ENCODE data around the gene CAMK4. TPM values are rescaled to one million over a fixed set of nuclear protein-coding genes. Genes with fewer than 3 reads are reported as not detected.

CAMK4 gene
- total RNA-seq (2021; fragmentation: NEBNext Ultra II Directional; extraction: Animal tissue kit (Norgen Biotek cat#: 25700)), result 6.3 and 8.3 TPM in 2 replicates
- 1.3 and 1.8 TPM in 2 replicates for polyA plus RNA-seq (2011; rRNA removed)
- 2.3 TPM for polyA plus RNA-seq (2011; cell fraction: cytosol; rRNA removed)
- polyA plus RNA-seq (2011; cell fraction: nucleus; rRNA removed), result 3.1 TPM
- polyA plus RNA-seq (2012, experiment 1 of 2), result 3.2 to 4.8 TPM (median 3.7 TPM) in 4 replicates
- polyA plus RNA-seq (2012, experiment 2 of 2), result 0.55 TPM
- polyA plus RNA-seq (2013, experiment 1 of 2), result 3.9 TPM
- 2.9 TPM for polyA plus RNA-seq (2013, experiment 2 of 2)
- polyA minus RNA-seq (2011; rRNA and poly(A)+ RNA removed), result 4.5 and 6.2 TPM in 2 replicates
- polyA minus RNA-seq (2011; cell fraction: cytosol; rRNA and poly(A)+ RNA removed), result 6.6 TPM
- 6.7 TPM for polyA minus RNA-seq (2011; cell fraction: nucleus; rRNA and poly(A)+ RNA removed)
- long read RNA-seq, experiment 1, partial matches to known transcripts, result 0 of 8 reads
- long read RNA-seq, experiment 1, other reads (novel, unspliced or antisense), result 8 of 8 reads
- long read RNA-seq, experiment 2, result 0 reads

DNA sequence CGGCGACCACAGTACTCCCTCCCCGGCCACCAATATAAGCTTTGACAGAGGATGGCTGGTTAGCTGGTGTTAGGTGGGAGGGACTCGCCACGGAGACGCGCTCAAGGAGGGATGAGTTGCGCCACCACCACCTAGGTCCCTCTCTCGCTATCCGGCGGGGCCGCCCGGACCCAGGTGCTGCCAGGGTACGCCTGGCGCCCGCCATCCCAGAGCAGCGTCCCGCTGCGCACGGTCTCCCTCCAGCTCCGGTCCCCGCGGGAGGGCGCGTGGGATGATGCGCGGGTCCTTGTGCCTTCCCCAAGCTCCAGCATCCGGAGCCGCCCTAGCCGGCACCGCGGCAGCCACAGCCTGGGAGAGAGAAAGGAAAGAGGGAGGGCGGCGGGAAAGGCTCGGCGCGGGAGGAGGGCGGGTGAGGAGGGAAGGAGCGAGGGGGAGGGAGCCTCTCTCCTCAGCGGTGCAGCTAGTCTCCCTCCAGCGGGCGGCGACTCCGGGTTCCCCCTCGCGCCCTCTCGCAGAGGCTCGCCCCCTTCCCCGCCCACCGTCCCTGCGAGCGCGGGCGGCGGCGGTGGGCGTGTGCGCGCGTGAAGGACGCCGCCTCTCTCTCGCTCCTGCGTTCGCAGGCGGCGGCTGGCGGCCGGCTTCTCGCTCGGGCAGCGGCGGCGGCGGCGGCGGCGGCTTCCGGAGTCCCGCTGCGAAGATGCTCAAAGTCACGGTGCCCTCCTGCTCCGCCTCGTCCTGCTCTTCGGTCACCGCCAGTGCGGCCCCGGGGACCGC is at the start of gene CAMK4:
TSS of gene CAMK4 (plus strand) at position 598 of the 774 bp plus-strand sequence. CDS start at position 698, 100 bp downstream.
- peak within 1 kb of the TSS; percentile 94 for H2AFZ ChIP-seq (ENCODE audit: low read length)
- H4K20me1 ChIP-seq (replicated peaks in 1 of 2; ENCODE audit: control insufficient read depth in 1 of 2, insufficient read depth in 2 of 2, low read length in 2 of 2), result no peaks in the 10 kb centered on the region
- H4K91ac ChIP-seq (replicated peaks; ENCODE audit: insufficient read length, low read length), result peak within 1 kb of the TSS; percentile 32
- H3K79me2 ChIP-seq (ENCODE audit: control insufficient read depth in 1 of 2, insufficient read depth in 2 of 2, low read length in 2 of 2), result no peaks in the 10 kb centered on the region
- peak within 1 kb of the TSS; percentile 90 for H4K8ac ChIP-seq (ENCODE audit: extremely low read depth, insufficient read depth, low read length)
- H3K4me1 ChIP-seq (replicated peaks in 1 of 4; ENCODE audit: control insufficient read depth in 3 of 4, insufficient read depth in 4 of 4, low read length in 3 of 4), result peaks cover 0 to 7% (median 2%) of the 10 kb centered on the region in 4 experiments; a peak in 1 of 7 replicates
- no peak within 1 kb of the TSS for H3K14ac ChIP-seq (ENCODE audit: insufficient read length)
- peak within 1 kb of the TSS; percentile 52; the same call in 1 of the 2 replicates for H2BK12ac ChIP-seq (ENCODE audit: low read depth, low read length)
- peak within 1 kb of the TSS; percentile 79; the same call in 1 of the 2 replicates for H2BK5ac ChIP-seq (ENCODE audit: low read depth, low read length)
- no peak within 1 kb of the TSS for H2BK120ac ChIP-seq (replicated peaks; ENCODE audit: low read depth, low read length)
- H3K27me3 ChIP-seq (replicated peaks in 1 of 4; ENCODE audit: control insufficient read depth in 3 of 4, extremely low read depth in 1 of 4, insufficient read depth in 3 of 4, low read length in 3 of 4), result peaks cover 0 to 23% (median 5%) of the 10 kb centered on the region in 4 experiments; a peak in 4 of 7 replicates
- ChIA-PET POLR2A (ENCODE audit: partially characterized antibody) (interaction anchor here (1.1 to 3.4 kb wide), 2 partner anchors 13 to 288 kb away, joined by 4 to 12 read pairs; no protein-coding TSS in a partner anchor), CTCF (ENCODE audit: partially characterized antibody) (interaction anchor here (0.8 to 1.7 kb wide), 16 partner anchors 11 to 237 kb away, joined by 3 to 9 read pairs (median 3); no protein-coding TSS in a partner anchor)
- H2AK5ac ChIP-seq (ENCODE audit: low read depth, low read length), result no peak within 1 kb of the TSS
- peak within 1 kb of the TSS; percentile 70 to 86 for H3K4me2 ChIP-seq (ENCODE audit: insufficient read depth in 1 of 2, low read depth in 2 of 2, low read length in 2 of 2)
- H4K5ac ChIP-seq (ENCODE audit: insufficient read length, low read depth, low read length), result peak within 1 kb of the TSS; percentile 61
- peak; percentile 38 to 80 for DNase-seq (ENCODE audit: low read depth in 1 of 2, low spot score in 2 of 2)
- H3K36me3 ChIP-seq (ENCODE audit: control insufficient read depth in 2 of 4, insufficient read depth in 4 of 4, low read length in 3 of 4), result no peaks in the 10 kb centered on the region
- peak within 1 kb of the TSS; percentile 65 for H3K4ac ChIP-seq (replicated peaks; ENCODE audit: insufficient read length, low read depth, low read length)
- peak within 1 kb of the TSS in 3 of 4 experiments; percentile 64 to 78 (median 77); a peak in 5 of 7 replicates for H3K9ac ChIP-seq (replicated peaks in 1 of 4; ENCODE audit: extremely low read depth in 1 of 4, low read depth in 3 of 4, low read length in 3 of 4)
- no peak within 1 kb of the TSS; the same call in 1 of the 2 replicates for H3K27ac ChIP-seq (ENCODE audit: low read depth, low read length)
- H3K18ac ChIP-seq (ENCODE audit: extremely low read depth, low read length), result peak within 1 kb of the TSS; percentile 89
- peak within 1 kb of the TSS; percentile 36; the same call in 1 of the 2 replicates for H2BK15ac ChIP-seq (ENCODE audit: low read length)
- 1% methylated on average over 29 of the region's 89 CpGs; no CpG with 5 or more reads in 1 of the 2 experiments for WGBS, 2 experiments (ENCODE audit: extremely low coverage in 1 of 2, insufficient coverage in 1 of 2, insufficient read length in 1 of 2, insufficient replicate concordance in 2 of 2, low coverage in 1 of 2, low lambda C conversion rate in 2 of 2, missing lambda C conversion rate in 1 of 2)
- no peaks in the 10 kb centered on the region for H3K9me3 ChIP-seq (ENCODE audit: insufficient read depth in 2 of 2, low read depth in 1 of 2, low read length in 1 of 2)
- peak within 1 kb of the TSS; percentile 77 to 100 (median 86) for H3K4me3 ChIP-seq (ENCODE audit: extremely low read depth in 1 of 4, insufficient read depth in 2 of 4, low read depth in 3 of 4, low read length in 4 of 4)
- FAIRE-seq, result no peak
- H3K23me2 ChIP-seq (ENCODE audit: low read depth, low read length), result peaks cover 11% of the 10 kb centered on the region; the same call in 1 of the 2 replicates
- H3K23ac ChIP-seq (ENCODE audit: insufficient read length), result no peak within 1 kb of the TSS
- H2BK20ac ChIP-seq (ENCODE audit: low read length), result no peak within 1 kb of the TSS
- peak within 1 kb of the TSS; percentile 22 for H3K56ac ChIP-seq (replicated peaks; ENCODE audit: insufficient read length, low read depth, low read length)
- no peaks in the 10 kb centered on the region for H3K79me1 ChIP-seq (ENCODE audit: low read depth, low read length)
- TF ChIP-seq, protein P1, sequence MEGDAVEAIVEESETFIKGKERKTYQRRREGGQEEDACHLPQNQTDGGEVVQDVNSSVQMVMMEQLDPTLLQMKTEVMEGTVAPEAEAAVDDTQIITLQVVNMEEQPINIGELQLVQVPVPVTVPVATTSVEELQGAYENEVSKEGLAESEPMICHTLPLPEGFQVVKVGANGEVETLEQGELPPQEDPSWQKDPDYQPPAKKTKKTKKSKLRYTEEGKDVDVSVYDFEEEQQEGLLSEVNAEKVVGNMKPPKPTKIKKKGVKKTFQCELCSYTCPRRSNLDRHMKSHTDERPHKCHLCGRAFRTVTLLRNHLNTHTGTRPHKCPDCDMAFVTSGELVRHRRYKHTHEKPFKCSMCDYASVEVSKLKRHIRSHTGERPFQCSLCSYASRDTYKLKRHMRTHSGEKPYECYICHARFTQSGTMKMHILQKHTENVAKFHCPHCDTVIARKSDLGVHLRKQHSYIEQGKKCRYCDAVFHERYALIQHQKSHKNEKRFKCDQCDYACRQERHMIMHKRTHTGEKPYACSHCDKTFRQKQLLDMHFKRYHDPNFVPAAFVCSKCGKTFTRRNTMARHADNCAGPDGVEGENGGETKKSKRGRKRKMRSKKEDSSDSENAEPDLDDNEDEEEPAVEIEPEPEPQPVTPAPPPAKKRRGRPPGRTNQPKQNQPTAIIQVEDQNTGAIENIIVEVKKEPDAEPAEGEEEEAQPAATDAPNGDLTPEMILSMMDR (IDR thresholded peaks at IDR 0.05; ENCODE audit: control extremely low read depth in 1 of 3, insufficient read depth in 1 of 3, low read depth in 1 of 3, low read length in 3 of 3), result peak in 2 of 3 experiments; percentile 3 to 6; a peak in 2 of 4 replicates
- TF ChIP-seq PHF8 (conservative IDR thresholded peaks at IDR 0.05; ENCODE audit: low read depth, low read length) (peak; percentile 46; the same call in 1 of the 2 replicates), CTBP2 (IDR thresholded peaks at IDR 0.05; ENCODE audit: borderline replicate concordance, insufficient read depth, insufficient read length, low read length) (peak; percentile 90), SP1 (IDR thresholded peaks at IDR 0.05; ENCODE audit: low read depth, low read length) (no peak), POLR2AphosphoS5 (IDR thresholded peaks at IDR 0.05; ENCODE audit: low read depth, low read length) (peak; percentile 27; the same call in 1 of the 2 replicates), CREB1 (IDR thresholded peaks at IDR 0.05) (no peak)

Data from H1 (cell line).